ENCODE measurements around the gene KDM2B. TPM values are rescaled to one million over a fixed set of nuclear protein-coding genes. Genes with fewer than 3 reads are reported as not detected.

KDM2B gene
- total and polyA plus RNA-seq, 2 donors (not counting 3 experiments of a cell fraction or from before 2014, with no cell fraction given): 26.8 to 37.3 TPM

- H2AFZ ChIP-seq (ENCODE audit: low read depth, low read length): no peak overlapping the region
- H3K4me2 ChIP-seq (ENCODE audit: insufficient read depth, low read length): no peak overlapping the region
- no peaks in the 10 kb centered on the region for H3K27me3 ChIP-seq (ENCODE audit: control insufficient read depth in 2 of 2, insufficient read depth in 2 of 2, low read length in 2 of 2)
- DNase-seq (ENCODE audit: low read depth, low spot score) (no peak), FAIRE-seq (no peak)
- no peaks in the 10 kb centered on the region for H3K9me3 ChIP-seq (replicated peaks; ENCODE audit: control insufficient read depth, insufficient read depth, low read length)
- H3K4me3 ChIP-seq (replicated peaks in 1 of 3; ENCODE audit: insufficient read depth in 1 of 3, low read depth in 1 of 3, low read length in 3 of 3): no peak overlapping the region
- dilution Hi-C loops (cut with MboI; ENCODE audit: extremely low pct_ligation_motif_present, low sequenced_read_pairs): no loop called here
- intact Hi-C loops (cut with micrococcal nuclease): no loop called here
- ChIA-PET CTCF (interaction anchor here (0.6 to 13.1 kb wide), 3 partner anchors 21 to 110 kb away, joined by 3 to 671 read pairs (median 3); partner anchors contain the start of genes MORN3 and ORAI1), POLR2A (no interaction called here)
- no peaks in the 10 kb centered on the region for H4K20me1 ChIP-seq (replicated peaks; ENCODE audit: control insufficient read depth, extremely low read depth, insufficient read depth, low read length)
- no peaks in the 10 kb centered on the region for H3K9me1 ChIP-seq (replicated peaks; ENCODE audit: control insufficient read depth, extremely low read depth, insufficient read depth, low read length)
- H3K9ac ChIP-seq (replicated peaks; ENCODE audit: extremely low read depth, insufficient read depth, low read length): no peak overlapping the region
- BruUV-seq (replicated peaks): no TSS peak
- no peaks in the 10 kb centered on the region for H3K79me2 ChIP-seq (ENCODE audit: control insufficient read depth, insufficient read depth, low read length)
- no peaks in the 10 kb centered on the region for H3K36me3 ChIP-seq (ENCODE audit: control insufficient read depth in 2 of 2, extremely low read depth in 1 of 2, insufficient read depth in 2 of 2, low read length in 2 of 2)
- no peaks in the 10 kb centered on the region for H3K4me1 ChIP-seq (ENCODE audit: control insufficient read depth, extremely low read depth, insufficient read depth, low read length)
- TF ChIP-seq FOS (IDR thresholded peaks at IDR 0.05; ENCODE audit: borderline replicate concordance, insufficient read depth, low read length) (no peak), EZH2 (IDR thresholded peaks at IDR 0.05; ENCODE audit: borderline replicate concordance, low read depth, low read length, severe bottlenecking) (no peak), CTCF (IDR thresholded peaks at IDR 0.05; ENCODE audit: extremely low read depth in 1 of 2, insufficient read depth in 1 of 2, low read depth in 1 of 2, low read length in 2 of 2) (no peak), JUN (IDR thresholded peaks at IDR 0.05; ENCODE audit: borderline replicate concordance, insufficient read depth, insufficient read length, low read depth) (no peak), GATA2 (IDR thresholded peaks at IDR 0.05; ENCODE audit: insufficient read depth, insufficient read length, low read depth, low read length) (no peak), POLR2A (IDR thresholded peaks at IDR 0.05; ENCODE audit: low read depth, low read length) (no peak), MYC (IDR thresholded peaks at IDR 0.05; ENCODE audit: low read depth, low read length) (no peak), POLR2AphosphoS5 (IDR thresholded peaks at IDR 0.05; ENCODE audit: insufficient read depth, low read depth, low read length) (no peak)
- TF ChIP-seq, protein P1, sequence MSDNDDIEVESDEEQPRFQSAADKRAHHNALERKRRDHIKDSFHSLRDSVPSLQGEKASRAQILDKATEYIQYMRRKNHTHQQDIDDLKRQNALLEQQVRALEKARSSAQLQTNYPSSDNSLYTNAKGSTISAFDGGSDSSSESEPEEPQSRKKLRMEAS (IDR thresholded peaks at IDR 0.05; ENCODE audit: insufficient read depth, insufficient read length): no peak
- H3K27ac ChIP-seq (ENCODE audit: insufficient read depth, low read depth, low read length): no peak overlapping the region
These were observed 21.9 kb downstream of the KDM2B start for GRCh38 chr12:121558956-121559355.
